Occipital lobe (tissue), 2 donors: ENCODE results near the gene SAMD4B. TPM values are rescaled to one million over a fixed set of nuclear protein-coding genes. Genes with fewer than 3 reads are reported as not detected.
"Not testable (repeated sequence)": the region's sequence is repeated elsewhere in the genome, so short reads cannot be mapped to it uniquely, and the experiment has no call there.

Experiments
- DNase-seq: peaks from one replicate; lab custom pipeline; 2025; lab: John Stamatoyannopoulos, UW
- total RNA-seq: library from RNA; depleted of rRNA; stranded (reverse); fragments of >200 nt; gene quantifications from one replicate; pipeline ENCODE4 v1.2.3, GENCODE V29; 2014

The SAMD4B gene
- 18.7 TPM for total RNA-seq

DNA sequence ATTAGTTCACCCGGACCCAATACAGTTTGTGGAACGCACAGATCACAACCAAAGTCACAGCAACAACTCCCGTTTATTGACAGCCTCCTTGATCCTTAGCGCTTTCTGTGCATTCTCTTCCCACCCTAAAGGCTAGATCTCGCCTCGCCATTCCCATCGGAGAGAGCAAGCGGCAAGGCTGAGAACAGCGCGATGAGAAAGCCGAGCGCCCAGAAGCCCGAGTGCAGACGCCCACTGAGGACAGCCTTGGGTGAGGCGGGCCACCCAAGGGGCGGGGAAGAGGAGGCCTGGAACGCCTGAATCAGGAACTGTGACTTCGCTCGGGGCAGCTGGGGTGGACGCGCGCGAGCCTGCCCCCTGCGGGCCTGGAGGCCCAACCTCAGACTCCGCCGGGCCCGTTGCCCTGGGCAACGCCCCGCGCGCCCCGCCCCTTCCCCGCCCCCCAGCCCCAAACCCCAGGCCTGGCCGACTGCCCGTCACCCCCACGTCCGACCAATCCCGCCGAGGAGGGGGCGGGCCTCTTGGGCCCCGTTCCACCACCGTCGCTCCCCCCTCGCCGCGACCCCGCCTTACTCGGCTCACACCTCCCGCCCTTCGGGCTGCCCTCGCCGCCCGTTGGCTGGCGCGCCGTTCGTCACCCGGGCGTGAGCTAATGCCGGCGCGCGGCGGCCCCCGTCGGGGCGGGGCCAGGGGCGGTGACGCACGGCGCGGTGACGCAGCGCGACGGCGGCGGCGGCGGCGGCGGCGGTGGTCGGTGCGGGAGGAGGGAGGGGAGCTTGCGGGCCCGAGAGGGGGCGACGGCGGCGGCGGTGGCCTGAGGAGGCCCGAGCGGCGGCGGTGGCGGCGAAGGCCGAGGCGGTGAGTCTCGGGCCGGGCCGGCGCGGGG is at the start of gene SAMD4B:
Gene SAMD4B (plus strand): TSS at position 703 of the 886 bp plus-strand sequence. CDS start 14,473 bp downstream, outside the sequence.
- DNase-seq, result peak; percentile 98

DNA sequence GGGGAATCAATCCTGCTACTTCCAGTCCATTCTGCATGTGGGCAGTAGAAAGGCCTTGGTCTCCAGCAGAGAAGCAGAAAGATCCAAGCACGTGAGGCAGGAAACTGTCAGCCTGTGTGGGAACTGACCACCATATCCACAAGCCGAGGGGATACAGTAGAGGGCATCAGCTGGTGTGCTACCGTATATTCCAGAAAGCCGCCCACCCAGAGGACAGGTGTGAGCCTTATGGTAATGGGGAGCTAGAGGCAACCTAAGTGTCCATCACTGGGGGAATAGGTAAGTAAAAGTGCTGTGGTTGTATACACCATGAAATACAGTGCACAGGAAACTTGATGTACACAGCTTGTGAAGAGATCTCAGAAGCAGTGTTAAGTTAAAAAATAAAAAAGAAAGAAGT is 48.8 kb upstream of the SAMD4B start:
- no peak for DNase-seq

DNA sequence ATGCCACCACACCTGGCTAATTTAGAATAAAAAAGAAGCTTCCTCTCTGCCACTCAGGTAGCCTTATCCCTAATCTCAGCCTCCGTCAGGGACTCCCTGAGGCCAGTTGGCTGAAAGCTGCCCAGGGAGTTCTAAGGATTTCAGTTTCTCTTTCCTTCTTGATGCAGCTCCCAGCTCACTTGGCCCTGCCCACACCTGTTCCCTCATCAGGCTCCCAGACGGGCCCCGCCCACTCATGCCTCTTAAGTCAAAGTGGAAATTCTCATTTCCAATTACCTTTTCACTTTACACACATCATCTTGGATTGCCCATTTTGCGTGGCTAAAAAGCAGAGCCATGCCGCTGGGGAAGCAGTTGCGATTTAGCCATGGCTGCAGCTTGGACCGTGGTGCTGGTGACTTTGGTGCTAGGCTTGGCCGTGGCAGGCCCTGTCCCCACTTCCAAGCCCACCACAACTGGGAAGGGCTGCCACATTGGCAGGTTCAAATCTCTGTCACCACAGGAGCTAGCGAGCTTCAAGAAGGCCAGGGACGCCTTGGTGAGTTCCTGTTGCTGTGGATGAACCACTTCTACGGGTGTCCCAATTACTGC is 46.1 kb upstream of the SAMD4B start, which contains the start of gene IFNL1:
Gene IFNL1 (plus strand): TSS at position 353 of the 591 bp plus-strand sequence. CDS start 15 bp downstream, at position 368.
- DNase-seq, result no peak

DNA sequence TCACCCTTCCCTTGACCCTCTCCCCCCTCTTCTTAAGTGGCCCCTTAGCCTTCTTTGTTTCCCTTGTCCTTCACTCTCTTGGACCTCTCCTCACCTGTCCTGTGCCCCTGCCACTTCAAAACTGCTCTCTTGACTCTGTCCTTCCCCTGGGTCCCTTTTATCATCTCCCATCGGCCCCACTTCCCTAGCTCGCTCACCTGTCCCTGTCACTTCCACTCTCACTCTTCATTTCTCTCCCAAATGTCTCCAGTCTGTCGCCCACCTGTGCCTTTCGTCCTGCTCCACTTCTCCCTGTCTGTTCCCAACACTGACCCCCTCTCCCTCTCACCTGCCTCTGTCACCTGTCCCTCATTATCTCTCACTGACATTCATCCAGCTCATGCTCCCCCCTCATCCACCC is 45.3 kb upstream of the SAMD4B start:
- no peak for DNase-seq

DNA sequence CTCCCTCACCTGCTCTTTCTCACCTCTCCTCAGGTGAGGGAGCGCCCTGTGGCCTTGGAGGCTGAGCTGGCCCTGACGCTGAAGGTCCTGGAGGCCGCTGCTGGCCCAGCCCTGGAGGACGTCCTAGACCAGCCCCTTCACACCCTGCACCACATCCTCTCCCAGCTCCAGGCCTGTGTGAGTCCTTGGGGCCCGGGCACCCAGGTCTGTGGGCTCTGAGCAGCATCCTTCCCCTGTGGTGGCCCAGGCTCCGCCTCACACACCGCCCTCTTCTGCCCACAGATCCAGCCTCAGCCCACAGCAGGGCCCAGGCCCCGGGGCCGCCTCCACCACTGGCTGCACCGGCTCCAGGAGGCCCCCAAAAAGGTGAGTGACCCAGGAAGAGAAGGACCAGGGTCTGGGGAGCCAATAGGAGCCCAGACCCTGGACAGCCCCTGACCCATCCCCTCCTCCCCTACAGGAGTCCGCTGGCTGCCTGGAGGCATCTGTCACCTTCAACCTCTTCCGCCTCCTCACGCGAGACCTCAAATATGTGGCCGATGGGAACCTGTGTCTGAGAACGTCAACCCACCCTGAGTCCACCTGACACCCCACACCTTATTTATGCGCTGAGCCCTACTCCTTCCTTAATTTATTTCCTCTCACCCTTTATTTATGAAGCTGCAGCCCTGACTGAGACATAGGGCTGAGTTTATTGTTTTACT is 44.1 kb upstream of the SAMD4B start:
- DNase-seq, result no peak

DNA sequence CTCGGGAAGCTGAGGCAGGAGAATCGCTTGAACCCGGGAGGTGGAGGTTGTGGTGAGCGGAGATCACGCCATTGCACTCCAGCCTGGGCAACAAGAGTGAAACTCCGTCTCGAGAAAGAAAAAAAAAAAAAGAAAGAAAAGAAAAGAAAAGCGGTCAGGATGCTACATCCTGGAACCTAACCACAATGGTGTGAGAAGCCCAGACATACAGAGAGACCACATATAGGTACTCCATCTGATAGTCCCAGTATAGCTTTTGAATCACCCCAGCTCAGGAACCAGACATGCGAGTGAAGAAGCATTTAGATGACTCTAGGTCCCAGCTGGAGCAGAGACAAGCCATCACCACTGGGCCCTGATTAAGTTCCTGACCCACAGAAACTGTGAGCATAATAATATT is 42.8 kb upstream of the SAMD4B start:
- DNase-seq, result no peak

DNA sequence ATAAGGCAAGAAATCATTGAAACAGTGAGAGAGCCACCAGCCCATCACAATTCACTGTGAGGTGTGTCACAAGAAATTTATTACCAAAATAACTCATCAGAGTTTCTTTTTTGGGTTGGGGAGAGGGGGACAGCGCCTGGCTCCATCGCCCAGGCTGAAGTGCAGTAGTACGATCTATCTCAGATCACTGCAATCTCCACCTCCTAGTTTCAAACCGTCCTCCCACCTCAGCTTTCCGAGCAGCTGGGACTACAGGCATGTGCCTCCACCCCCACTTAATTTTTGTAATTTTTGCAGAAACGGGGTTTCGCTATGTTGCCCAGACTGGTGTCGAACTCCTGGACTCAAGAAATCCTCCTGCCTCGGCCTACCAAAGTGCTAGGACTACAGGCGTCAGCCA is 42.4 kb upstream of the SAMD4B start:
- no peak for DNase-seq

DNA sequence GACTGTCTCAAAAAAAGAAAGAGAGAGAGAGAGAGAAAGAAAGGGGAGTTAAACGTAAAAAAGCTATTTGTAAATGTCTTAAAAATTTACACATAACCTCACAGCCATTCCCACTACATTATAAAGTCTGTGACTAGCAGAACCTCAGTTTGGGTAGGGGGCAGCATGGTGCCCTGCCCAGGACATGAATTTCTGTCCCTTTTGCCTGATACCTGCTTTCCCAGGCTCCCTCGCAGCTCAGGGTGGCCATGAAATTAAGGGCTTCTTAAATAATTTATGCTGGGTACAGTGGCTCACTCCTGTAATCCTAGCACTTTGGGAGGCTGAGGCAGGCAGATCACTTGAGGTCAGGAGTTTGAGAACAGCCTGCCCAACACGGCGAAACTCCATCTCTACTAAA is 41.2 kb upstream of the SAMD4B start:
- DNase-seq, result no peak

- DNase-seq, result no peak
Observed at GRCh38 chr19:39301562-39301961, 40.7 kb upstream of the SAMD4B start.

DNA sequence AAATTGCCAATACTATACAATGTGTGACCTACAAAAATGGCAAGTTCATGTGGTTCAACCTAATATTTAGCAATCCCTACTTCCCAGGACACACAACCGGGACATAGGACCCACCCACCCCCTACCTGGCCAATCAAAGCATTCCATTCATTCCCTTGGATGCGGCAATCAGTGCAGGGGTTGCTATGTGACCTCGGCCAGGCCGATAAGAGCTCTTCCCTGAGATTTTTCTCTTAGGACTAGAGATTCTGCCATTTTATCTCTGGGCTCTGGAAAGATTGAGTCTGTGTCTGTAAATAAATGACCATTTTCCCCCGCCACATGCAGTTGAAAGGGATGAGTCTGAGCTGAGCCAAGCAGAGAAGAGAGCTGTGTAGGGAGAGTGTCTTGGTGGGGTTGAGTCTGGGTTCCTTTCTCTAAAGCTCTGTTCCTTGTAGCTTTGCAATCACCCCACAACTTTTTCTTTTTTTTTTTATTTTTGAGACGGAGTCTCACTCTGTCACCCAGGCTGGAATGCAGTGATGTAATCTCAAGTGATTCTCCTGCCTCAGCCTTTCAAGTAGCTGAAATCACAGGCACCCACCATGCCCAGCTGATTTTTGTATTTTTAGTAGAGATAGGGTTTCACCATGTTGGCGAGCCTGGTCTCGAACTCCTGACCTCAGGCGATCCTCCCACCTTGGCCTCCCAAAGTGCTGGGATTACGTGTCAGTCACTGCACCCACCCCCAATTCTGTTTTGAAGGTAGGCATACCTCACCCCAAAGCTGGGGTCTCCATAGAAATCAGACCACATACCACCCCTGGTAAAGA is 38.6 kb upstream of the SAMD4B start:
- DNase-seq, result no peak

DNA sequence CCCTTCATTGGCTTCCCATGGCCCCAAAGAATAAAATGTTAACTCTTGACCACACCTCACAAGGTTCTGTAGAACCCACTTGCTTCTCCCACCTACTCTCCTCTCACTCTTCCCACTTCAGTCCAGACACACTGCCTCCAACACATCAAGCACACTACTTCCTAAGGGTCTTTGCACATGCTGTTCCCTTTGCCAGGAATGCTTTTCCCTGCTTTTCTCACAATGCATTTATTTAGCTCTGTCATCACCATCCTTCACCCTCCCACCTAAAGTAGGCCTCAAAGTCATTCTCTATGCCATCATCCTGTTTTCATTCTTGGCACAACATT is 38.1 kb upstream of the SAMD4B start:
- DNase-seq, result no peak

- no peak for DNase-seq
Observed at GRCh38 chr19:39304701-39305571, 37.3 kb upstream of the SAMD4B start.

DNA sequence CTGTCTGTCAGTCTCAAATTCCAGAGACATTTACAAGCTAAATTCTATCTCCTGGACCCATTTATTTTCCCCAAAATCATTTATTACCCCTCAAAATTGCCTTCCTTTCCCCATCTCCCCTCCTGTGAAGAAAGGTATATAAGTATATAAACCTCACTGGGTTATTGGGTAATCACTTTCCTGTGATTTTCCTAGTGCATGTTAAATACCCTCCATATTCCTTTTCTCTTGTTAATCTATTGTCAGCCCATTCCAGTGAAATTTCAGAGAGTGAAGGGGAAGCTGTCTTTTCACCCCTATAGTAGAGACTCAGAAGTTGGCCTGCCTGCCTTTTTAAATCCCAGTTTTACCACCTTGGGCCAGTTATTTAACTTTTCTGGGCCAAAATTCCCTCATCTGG is 36.1 kb upstream of the SAMD4B start:
- no peak for DNase-seq

DNA sequence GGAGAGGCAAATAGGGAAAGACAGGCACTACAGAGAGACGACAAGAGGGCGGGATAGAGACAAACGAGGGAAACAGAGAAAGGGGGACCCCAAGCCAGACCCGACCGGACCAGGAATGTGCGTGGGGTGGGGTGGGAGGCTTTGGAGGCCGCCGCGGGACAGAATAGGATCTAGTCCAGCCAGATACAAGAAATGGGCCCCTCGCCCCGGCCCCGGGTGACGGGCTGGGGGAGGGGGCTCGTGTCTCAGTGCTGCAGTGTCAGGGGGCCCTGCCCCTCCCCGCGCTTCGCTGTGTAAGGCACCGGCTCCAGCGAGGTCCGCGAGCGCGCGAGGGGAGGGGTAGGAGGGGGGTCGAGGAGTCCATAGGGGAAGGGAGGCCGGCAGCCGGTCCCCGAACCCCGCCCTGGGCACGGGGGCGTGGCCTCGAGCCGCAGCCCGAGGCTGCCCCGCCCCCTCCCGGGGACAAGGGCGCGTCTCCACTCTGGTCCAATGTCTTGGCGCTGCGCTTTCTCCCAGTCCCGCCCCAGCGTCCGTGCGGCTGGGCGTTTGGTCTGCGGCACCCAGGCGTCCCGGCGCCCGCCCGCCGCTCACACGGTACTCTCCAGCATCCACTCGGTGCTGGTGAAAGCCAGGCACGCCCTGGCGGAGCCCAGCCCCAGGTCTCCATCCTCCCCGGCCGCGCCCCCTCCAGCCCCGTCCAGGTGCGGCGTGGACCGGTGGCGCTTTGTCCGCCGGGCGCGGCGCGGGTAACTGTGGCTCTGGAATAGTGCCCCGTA is 35.0 kb upstream of the SAMD4B start:
- no peak for DNase-seq

- DNase-seq, result no peak
Observed at GRCh38 chr19:39307822-39308530, 34.2 kb upstream of the SAMD4B start.

- no peak for DNase-seq
Observed at GRCh38 chr19:39308531-39309304, 33.5 kb upstream of the SAMD4B start.

DNA sequence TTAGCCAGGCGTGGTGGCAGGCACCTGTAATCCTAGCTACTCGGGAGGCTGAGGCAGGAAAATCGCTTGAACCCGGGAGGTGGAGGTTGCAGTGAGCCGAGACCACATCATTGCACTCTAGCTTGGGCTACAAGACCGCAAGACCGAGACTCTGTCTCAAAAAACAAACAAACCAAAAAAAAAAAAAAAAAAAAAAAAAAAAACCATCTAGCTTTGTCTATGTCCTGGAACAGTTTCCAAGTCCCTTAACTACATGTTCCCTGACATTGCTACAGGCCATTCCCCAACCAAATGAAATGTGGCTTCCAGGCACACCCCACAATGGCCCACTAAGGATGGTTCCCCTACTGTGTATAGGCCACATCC is 32.9 kb upstream of the SAMD4B start:
- not testable (repeated sequence) for DNase-seq

DNA sequence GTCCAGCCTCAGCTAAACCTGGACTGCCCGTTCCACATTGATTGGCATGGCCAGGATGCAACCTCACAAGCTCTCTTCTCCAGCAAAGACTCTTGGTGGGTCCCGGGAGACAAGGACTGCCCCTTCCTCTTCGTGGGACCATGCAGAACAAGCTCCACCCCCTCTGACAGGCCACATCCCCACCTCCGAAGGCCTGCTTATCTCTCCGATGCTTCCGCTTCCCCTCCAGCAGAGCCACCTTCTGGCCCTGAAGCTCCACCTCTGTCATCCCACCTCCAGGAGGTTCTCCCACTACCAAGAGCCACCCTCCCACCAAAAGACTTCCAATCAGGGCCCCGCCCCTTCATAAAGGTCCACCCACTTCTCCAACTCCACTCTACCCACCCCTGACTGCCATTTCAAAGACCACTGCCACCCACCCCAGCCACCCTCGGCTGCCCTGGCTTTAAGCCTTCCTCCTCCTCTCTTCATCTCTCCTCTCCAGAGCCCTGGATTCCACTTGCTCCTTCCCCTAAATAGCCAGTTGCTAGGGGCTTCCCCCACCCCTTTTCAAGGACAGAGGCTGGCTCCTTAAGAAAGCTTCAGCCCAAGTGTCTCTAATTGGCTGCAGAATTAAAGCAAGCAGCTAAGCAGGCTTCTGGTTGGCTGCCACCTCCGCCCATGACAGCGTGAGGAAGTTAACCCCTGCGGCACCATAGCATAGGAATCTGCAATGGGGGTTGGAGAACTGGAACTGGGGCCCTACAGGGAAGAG is 31.5 kb upstream of the SAMD4B start:
- peak; percentile 64 for DNase-seq
